Esophagus squamous epithelium (tissue), 5 donors: ENCODE measurements around the gene LDLR. TPM values are rescaled to one million over a fixed set of nuclear protein-coding genes. Genes with fewer than 3 reads are reported as not detected.

ENCODE experiments used
- DNase-seq: peaks from one replicate; lab custom pipeline; 2025; lab: John Stamatoyannopoulos, UW
- H3K27ac ChIP-seq, 4 donors: fragments of 200-600 bp; sonication (generic); one replicate each; pipeline ENCODE4 v1.5.1; 2016 to 2019; ENCODE audit warnings: mild to moderate bottlenecking in 1 of 4
- H3K27me3 ChIP-seq, 4 donors: fragments of 200-600 bp; sonication (generic); 1 replicate in 3 of 4; 2 replicates in 1 of 4; pipeline versions ENCODE4 v1.5.1 to v1.6.0; 2017 to 2021; ENCODE audit warnings: antibody characterized with exemption in 1 of 4
- H3K36me3 ChIP-seq, 3 donors: fragments of 200-600 bp; sonication (generic); one replicate each; pipeline ENCODE4 v1.5.1; 2016 to 2019
- H3K4me1 ChIP-seq, 3 donors: fragments of 200-600 bp; sonication (generic); one replicate each; pipeline ENCODE4 v1.5.1; 2017 to 2019
- H3K4me3 ChIP-seq, 4 donors: fragments of 200-600 bp; sonication (generic); 1 replicate in 3 of 4; 2 replicates in 1 of 4; pipeline ENCODE4 v1.5.1; 2016 to 2019; ENCODE audit warnings: mild to moderate bottlenecking in 2 of 4, moderate library complexity in 1 of 4
- H3K9me3 ChIP-seq, 3 donors: fragments of 200-600 bp; sonication (generic); one replicate each; pipeline ENCODE4 v1.5.1; 2016 to 2019
- POLR2A ChIP-seq, 4 donors: fragments of 450-650 bp; IDR thresholded peaks; one replicate each; pipeline ENCODE4 v1.6.1; 2017; ENCODE audit warnings: antibody characterized with exemption in 4 of 4, mild to moderate bottlenecking in 4 of 4, moderate library complexity in 3 of 4
- WGBS, 2 donors: methylation state at CpG; one replicate each; pipeline ENCODE4 v1.1.5; 2018; 5-methylcytosine and 5-hydroxymethylcytosine counted together
- intact Hi-C: fragments of 100-400 bp; cut with DNase I; formaldehyde crosslinking; loops from one replicate; pipeline ENCODE4 v1.15.0; 2022
- total RNA-seq, 4 donors: library from RNA; depleted of rRNA; stranded (reverse); fragments of >200 nt; gene quantifications; one replicate each; pipeline ENCODE4 v1.1.0, GENCODE V29; 2016
- TF ChIP-seq, protein P1 (sequence below), 6 experiments: fragments of 450-650 bp in 4 of 6; fragments of 200-600 bp in 2 of 6; sonication (generic) in 2 of 6; IDR thresholded peaks; one replicate each; pipeline ENCODE4 v1.5.1; 2016 to 2019; ENCODE audit warnings: antibody characterized with exemption in 6 of 6, mild to moderate bottlenecking in 4 of 6, moderate library complexity in 4 of 6
- donor health status: DM: yes; HTN: yes; CAD: no.

LDLR gene
- total RNA-seq, 4 donors from 2014 or later, result 58.9 to 207 (median 149) TPM

DNA sequence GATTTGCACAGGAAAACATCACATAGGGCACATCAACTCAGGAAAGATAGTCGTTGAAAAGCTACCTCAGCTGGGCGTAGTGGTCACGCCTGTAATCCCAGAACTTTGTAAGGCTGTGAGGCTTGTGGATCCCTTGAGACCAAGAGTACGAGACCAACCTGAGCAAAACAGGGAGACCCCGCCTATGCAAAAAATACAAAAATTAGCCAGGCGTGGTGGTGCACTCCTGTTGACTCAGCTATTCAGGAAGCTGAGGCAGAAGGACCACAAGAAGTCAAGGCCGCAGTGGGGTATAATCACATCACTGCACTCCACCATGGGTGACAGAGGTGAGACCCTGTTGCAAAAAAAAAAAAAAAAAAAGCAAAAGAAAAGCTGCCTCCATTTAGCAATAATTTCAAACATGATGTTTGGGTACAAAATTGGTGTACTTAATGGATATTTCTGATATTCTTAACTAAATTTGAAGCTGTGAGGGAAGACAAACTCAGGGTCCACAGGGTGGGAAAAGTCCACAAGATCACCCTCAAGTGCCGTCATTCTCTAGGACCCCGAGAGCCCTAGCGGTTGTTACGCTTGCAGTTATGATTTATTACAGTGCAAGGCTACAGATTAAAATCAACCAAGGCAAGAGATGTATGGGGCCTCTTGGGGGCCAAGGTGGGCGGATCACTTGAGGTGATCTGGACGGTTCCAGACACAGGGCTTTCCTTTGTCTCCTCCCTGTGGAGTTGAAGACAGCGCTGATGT lies 42.5 kb upstream of the LDLR start:
- Histone ChIP-seq H3K27me3 (no peaks in the 10 kb centered on the region), H3K4me3 (no peak overlapping the region), H3K9me3 (no peaks in the 10 kb centered on the region), H3K4me1 (peaks cover 0 to 33% (median 18%) of the 10 kb centered on the region in 3 donors), H3K36me3 (peaks cover 0 to 91% (median under 1%) of the 10 kb centered on the region in 3 donors), H3K27ac (no peak overlapping the region)
- TF ChIP-seq, protein P1, sequence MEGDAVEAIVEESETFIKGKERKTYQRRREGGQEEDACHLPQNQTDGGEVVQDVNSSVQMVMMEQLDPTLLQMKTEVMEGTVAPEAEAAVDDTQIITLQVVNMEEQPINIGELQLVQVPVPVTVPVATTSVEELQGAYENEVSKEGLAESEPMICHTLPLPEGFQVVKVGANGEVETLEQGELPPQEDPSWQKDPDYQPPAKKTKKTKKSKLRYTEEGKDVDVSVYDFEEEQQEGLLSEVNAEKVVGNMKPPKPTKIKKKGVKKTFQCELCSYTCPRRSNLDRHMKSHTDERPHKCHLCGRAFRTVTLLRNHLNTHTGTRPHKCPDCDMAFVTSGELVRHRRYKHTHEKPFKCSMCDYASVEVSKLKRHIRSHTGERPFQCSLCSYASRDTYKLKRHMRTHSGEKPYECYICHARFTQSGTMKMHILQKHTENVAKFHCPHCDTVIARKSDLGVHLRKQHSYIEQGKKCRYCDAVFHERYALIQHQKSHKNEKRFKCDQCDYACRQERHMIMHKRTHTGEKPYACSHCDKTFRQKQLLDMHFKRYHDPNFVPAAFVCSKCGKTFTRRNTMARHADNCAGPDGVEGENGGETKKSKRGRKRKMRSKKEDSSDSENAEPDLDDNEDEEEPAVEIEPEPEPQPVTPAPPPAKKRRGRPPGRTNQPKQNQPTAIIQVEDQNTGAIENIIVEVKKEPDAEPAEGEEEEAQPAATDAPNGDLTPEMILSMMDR (IDR thresholded peaks at IDR 0.05), result no peak
- TF ChIP-seq POLR2A (IDR thresholded peaks at IDR 0.05), result no peak
- no peak for DNase-seq
- intact Hi-C loops, result no loop called here
- WGBS, 2 donors, result 81 to 92% methylated on average over 13 to 14 of the region's 14 CpGs

DNA sequence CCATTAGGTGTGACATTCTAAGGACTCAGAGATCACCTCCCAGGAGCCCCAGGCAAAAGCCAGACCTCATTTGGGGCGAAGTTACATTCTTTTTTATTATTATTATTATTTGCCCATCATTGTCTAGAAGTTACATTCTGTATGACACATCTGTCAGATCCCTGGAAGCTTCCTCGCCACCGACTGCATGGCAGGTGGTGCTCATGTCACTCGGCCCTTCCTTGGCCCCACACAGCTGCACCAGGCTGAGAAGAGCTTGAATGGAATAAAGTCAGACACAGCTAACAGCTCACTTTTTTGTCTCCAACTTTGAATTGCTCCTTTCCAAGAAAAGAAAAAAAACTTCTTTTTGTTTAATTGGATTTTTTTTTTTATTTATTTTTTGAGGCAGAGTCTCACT lies 41.4 kb upstream of the LDLR start:
- Histone ChIP-seq H3K4me3 (no peak overlapping the region), H3K27me3 (no peaks in the 10 kb centered on the region), H3K4me1 (peaks cover 0 to 30% (median 18%) of the 10 kb centered on the region in 3 donors), H3K27ac (no peak overlapping the region), H3K9me3 (no peaks in the 10 kb centered on the region), H3K36me3 (peaks cover 0 to 88% (median 0%) of the 10 kb centered on the region in 3 donors)
- TF ChIP-seq, protein P1 (IDR thresholded peaks at IDR 0.05), result no peak
- TF ChIP-seq POLR2A (IDR thresholded peaks at IDR 0.05), result no peak
- 86 to 90% methylated on average over 4 of the region's 4 CpGs for WGBS, 2 donors
- intact Hi-C loops, result no loop called here
- DNase-seq, result no peak

DNA sequence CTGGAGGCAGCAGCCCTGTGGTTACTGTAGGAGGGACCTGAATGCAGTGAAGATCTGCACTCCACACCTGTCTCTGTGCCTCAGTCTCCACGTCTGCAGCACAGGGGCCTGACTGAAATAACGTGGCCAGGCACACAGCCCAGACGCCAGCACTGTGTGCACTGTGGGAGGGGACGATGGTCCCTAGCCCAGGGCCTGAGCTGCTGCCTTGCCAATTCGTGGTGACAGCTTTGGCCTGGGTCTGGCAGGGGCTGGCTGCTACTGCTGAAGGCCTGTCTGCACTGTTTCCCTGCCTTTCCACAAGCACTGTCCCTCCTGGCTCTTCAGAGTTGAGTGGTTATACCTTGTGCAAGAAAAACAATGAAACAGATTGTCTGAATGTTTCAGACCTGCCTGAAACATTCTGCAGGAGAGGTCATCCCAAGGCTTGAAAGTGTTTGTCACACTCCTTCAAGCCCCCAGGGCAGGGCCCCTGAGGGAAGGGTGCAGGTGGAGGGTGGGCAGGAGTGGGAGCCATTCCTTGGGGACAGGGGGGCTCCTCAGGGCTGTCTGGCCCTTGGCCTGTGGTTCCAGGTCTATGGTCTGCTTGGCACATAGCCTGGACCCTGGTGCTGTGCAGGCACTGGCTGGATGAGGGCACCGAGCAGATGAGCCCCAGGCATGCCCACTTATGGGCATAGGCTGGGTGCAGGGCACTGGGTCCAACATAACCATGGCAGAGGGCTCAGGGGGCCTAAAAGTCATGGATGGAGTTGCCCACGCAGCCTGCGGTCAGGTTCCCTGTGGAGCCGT lies 38.7 kb upstream of the LDLR start:
- TF ChIP-seq, protein P1 (IDR thresholded peaks at IDR 0.05), result no peak
- no peak for TF ChIP-seq POLR2A (IDR thresholded peaks at IDR 0.05)
- peaks cover 0 to 85% (median 0%) of the 10 kb centered on the region in 3 donors for H3K36me3 ChIP-seq

DNA sequence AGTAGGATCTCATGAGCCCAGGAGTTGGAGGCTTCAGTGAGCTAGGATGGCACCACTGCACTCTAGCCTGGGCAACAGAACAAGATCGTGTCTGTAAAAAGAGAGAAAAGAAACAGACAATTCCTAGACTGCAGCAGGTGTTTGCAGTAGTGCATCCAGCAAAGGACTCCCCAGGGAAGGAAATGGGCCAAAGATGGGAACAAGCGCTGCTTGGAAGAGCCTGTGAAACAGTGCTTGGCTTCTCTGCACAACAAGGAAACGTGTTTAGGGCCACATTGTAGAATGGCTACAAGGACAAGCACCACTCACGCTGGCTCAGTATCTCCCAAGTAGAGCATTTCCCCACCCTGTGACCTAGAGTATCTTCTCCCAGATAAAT lies 35.5 kb upstream of the LDLR start:
- no peak overlapping the region for H3K4me3 ChIP-seq
- intact Hi-C loops, result no loop called here
- no peak for DNase-seq
- H3K27ac ChIP-seq, result no peak overlapping the region
- H3K27me3 ChIP-seq, result no peaks in the 10 kb centered on the region
- H3K9me3 ChIP-seq, result no peaks in the 10 kb centered on the region
- H3K4me1 ChIP-seq, result peaks cover 0 to 30% (median 15%) of the 10 kb centered on the region in 3 donors
- TF ChIP-seq, protein P1 (IDR thresholded peaks at IDR 0.05), result no peak
- TF ChIP-seq POLR2A (IDR thresholded peaks at IDR 0.05), result no peak
- peaks cover 0 to 88% (median 0%) of the 10 kb centered on the region in 3 donors for H3K36me3 ChIP-seq
- WGBS, 2 donors, result 78 to 94% methylated on average over 1 to 3 of the region's 4 CpGs

More for the DNA sequence above, 38.7 kb upstream of the LDLR start:
- no peak overlapping the region for H3K27ac ChIP-seq
- peaks cover 0 to 30% (median 18%) of the 10 kb centered on the region in 3 donors for H3K4me1 ChIP-seq
- intact Hi-C loops, result no loop called here
- 74 to 78% methylated on average over 6 to 8 of the region's 9 CpGs for WGBS, 2 donors
- no peak overlapping the region for H3K4me3 ChIP-seq
- no peaks in the 10 kb centered on the region for H3K9me3 ChIP-seq
- DNase-seq, result no peak
- no peaks in the 10 kb centered on the region for H3K27me3 ChIP-seq

DNA sequence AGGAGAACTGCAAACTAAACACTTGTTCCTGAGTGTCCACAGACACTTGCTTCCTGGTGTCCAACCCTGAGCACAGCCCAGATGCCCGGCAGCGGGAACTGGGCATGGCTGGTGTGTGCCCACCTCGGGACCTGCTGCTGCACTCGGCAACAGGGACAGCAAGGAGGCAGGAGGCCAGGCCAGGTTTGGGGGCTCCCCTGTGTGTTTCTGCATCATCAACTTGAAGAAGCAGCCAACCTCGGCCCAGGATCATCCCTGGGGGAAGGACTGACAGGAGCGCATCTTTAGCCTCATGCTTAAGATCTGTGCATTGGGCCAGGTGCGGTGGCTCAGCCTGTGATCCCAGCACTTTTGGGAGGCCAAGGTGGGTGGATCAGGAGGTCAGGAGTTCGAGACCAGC lies 35.1 kb upstream of the LDLR start:
- Histone ChIP-seq H3K27ac (no peak overlapping the region), H3K9me3 (no peaks in the 10 kb centered on the region), H3K4me3 (no peak overlapping the region), H3K27me3 (no peaks in the 10 kb centered on the region), H3K4me1 (peaks cover 0 to 26% (median 11%) of the 10 kb centered on the region in 3 donors), H3K36me3 (peaks cover 0 to 90% (median 0%) of the 10 kb centered on the region in 3 donors)
- TF ChIP-seq, protein P1 (IDR thresholded peaks at IDR 0.05), result no peak
- no peak for TF ChIP-seq POLR2A (IDR thresholded peaks at IDR 0.05)
- intact Hi-C loops, result no loop called here
- no peak for DNase-seq
- WGBS, 2 donors, result 96 to 100% methylated on average over 3 to 4 of the region's 8 CpGs
